Suprapubic skin (tissue), 4 donors: ENCODE measurements around the gene MFAP3L.

ENCODE experiments used
- POLR2A ChIP-seq, 2 donors: fragments of 450-650 bp; IDR thresholded peaks; one replicate each; pipeline ENCODE4 v1.6.1; 2017; ENCODE audit warnings: antibody characterized with exemption in 2 of 2, mild to moderate bottlenecking in 2 of 2, moderate library complexity in 2 of 2
- POLR2AphosphoS5 ChIP-seq, 3 donors: sonication (generic); formaldehyde crosslinking; IDR thresholded peaks; one replicate each; pipeline ENCODE4 v1.6.1; 2017; ENCODE audit warnings: antibody characterized with exemption in 3 of 3
- TF ChIP-seq, protein P1 (sequence below), 2 donors: fragments of 200-600 bp in 1 of 2; fragments of 450-650 bp in 1 of 2; sonication (generic) in 1 of 2; IDR thresholded peaks; one replicate each; pipeline ENCODE4 v1.5.1; 2016 to 2019; ENCODE audit warnings: antibody characterized with exemption in 2 of 2, mild to moderate bottlenecking in 1 of 2, moderate library complexity in 1 of 2

DNA sequence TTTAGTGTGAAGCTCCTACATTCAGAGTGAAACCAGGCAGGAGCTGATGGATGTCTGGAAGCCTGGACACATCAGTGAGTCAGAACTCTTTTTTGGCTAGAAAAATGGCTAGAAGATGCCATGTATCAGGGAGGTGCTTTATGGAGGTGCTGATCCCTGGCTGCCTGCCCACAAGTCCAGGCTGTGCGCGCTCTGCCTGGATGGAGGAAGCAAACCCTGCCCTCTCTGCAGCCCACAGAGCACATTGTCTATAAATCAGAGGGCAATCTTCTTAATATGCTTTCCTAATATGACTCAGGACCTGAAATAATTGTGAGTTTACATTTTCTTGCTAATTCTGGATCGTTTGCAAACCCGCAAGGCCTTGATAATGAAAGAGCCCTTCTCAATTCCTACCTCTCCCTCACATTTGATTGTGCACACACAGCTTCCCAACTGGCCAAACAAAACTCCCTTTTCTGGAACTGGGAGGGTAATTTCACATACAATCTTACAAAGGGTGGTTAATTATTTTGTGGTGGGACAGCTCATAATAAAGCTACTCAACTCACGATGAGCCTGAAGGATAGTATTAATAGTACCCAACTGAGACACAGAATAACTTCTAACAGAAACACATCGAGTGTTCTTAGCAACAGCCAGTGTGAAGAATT is 11.7 kb downstream of the MFAP3L start:
- TF ChIP-seq POLR2A (IDR thresholded peaks at IDR 0.05) (no peak), POLR2AphosphoS5 (IDR thresholded peaks at IDR 0.05) (no peak)
- TF ChIP-seq, protein P1, sequence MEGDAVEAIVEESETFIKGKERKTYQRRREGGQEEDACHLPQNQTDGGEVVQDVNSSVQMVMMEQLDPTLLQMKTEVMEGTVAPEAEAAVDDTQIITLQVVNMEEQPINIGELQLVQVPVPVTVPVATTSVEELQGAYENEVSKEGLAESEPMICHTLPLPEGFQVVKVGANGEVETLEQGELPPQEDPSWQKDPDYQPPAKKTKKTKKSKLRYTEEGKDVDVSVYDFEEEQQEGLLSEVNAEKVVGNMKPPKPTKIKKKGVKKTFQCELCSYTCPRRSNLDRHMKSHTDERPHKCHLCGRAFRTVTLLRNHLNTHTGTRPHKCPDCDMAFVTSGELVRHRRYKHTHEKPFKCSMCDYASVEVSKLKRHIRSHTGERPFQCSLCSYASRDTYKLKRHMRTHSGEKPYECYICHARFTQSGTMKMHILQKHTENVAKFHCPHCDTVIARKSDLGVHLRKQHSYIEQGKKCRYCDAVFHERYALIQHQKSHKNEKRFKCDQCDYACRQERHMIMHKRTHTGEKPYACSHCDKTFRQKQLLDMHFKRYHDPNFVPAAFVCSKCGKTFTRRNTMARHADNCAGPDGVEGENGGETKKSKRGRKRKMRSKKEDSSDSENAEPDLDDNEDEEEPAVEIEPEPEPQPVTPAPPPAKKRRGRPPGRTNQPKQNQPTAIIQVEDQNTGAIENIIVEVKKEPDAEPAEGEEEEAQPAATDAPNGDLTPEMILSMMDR (IDR thresholded peaks at IDR 0.05), result no peak
